HG03045 (cell line): ENCODE measurements around the gene SCD.

Source experiments
- ATAC-seq: cut with Tn5 transposase; IDR thresholded peaks from one replicate; pipeline ENCODE4 v1.9.1; 2021; ENCODE audit warnings: mild to moderate bottlenecking, moderate library complexity; ENCODE audit not compliant: unreplicated experiment

Gene SCD

GRCh38 chr10:100391163-100392002 lies 44.4 kb downstream of the SCD start:
- no peak for ATAC-seq

- no peak for ATAC-seq
These were observed 45.6 kb downstream of the SCD start for GRCh38 chr10:100392686-100393003.

GRCh38 chr10:100395626-100396025 lies 48.6 kb downstream of the SCD start:
- no peak for ATAC-seq

GRCh38 chr10:100396605-100397004 lies 49.6 kb downstream of the SCD start:
- ATAC-seq, result no peak

- ATAC-seq, result no peak
These were observed 54.7 kb downstream of the SCD start for GRCh38 chr10:100401631-100402328.

GRCh38 chr10:100403734-100404133 lies 56.7 kb downstream of the SCD start:
- ATAC-seq, result no peak

- ATAC-seq, result no peak
These were observed 66.1 kb downstream of the SCD start for GRCh38 chr10:100413173-100413572.
